ENCODE data around the gene PCDHAC2. TPM values are rescaled to one million over a fixed set of nuclear protein-coding genes. Genes with fewer than 3 reads are reported as not detected.

Gene PCDHAC2
- total and polyA plus RNA-seq, 2 donors (not counting 3 experiments of a cell fraction or from before 2014, with no cell fraction given) = 1.00 to 1.2 TPM

- TF ChIP-seq POLR2A (IDR thresholded peaks at IDR 0.05; ENCODE audit: low read depth, low read length) (no peak), FOS (IDR thresholded peaks at IDR 0.05; ENCODE audit: borderline replicate concordance, insufficient read depth, low read length) (no peak), MAX (IDR thresholded peaks at IDR 0.05; ENCODE audit: insufficient read depth, insufficient read length) (no peak), EZH2 (IDR thresholded peaks at IDR 0.05; ENCODE audit: borderline replicate concordance, low read depth, low read length, severe bottlenecking) (no peak), JUN (IDR thresholded peaks at IDR 0.05; ENCODE audit: borderline replicate concordance, insufficient read depth, insufficient read length, low read depth) (no peak), GATA2 (IDR thresholded peaks at IDR 0.05; ENCODE audit: insufficient read depth, insufficient read length, low read depth, low read length) (no peak), MYC (IDR thresholded peaks at IDR 0.05; ENCODE audit: low read depth, low read length) (no peak), CTCF (IDR thresholded peaks at IDR 0.05; ENCODE audit: extremely low read depth in 1 of 2, insufficient read depth in 1 of 2, low read depth in 1 of 2, low read length in 2 of 2) (no peak), POLR2AphosphoS5 (IDR thresholded peaks at IDR 0.05; ENCODE audit: insufficient read depth, low read depth, low read length) (no peak)
- no peak overlapping the region for H3K4me2 ChIP-seq (ENCODE audit: insufficient read depth, low read length)
- no peak for FAIRE-seq
- dilution Hi-C loops (cut with MboI; ENCODE audit: extremely low pct_ligation_motif_present, low sequenced_read_pairs) = no loop called here
- intact Hi-C loops (cut with micrococcal nuclease) = no loop called here
- CTCF ChIA-PET = no interaction called here
- H4K20me1 ChIP-seq (replicated peaks; ENCODE audit: control insufficient read depth, extremely low read depth, insufficient read depth, low read length) = no peaks in the 10 kb centered on the region
- H3K9me1 ChIP-seq (replicated peaks; ENCODE audit: control insufficient read depth, extremely low read depth, insufficient read depth, low read length) = no peaks in the 10 kb centered on the region
- POLR2A ChIA-PET = no interaction called here
- no peak overlapping the region for H3K4me3 ChIP-seq (replicated peaks in 1 of 3; ENCODE audit: insufficient read depth in 1 of 3, low read depth in 1 of 3, low read length in 3 of 3)
- H3K9ac ChIP-seq (replicated peaks; ENCODE audit: extremely low read depth, insufficient read depth, low read length) = no peak overlapping the region
- no TSS peak for BruUV-seq (replicated peaks)
- no peak overlapping the region for H2AFZ ChIP-seq (ENCODE audit: low read depth, low read length)
- peaks cover 2% of the 10 kb centered on the region for H3K4me1 ChIP-seq (ENCODE audit: control insufficient read depth, extremely low read depth, insufficient read depth, low read length)
- no peaks in the 10 kb centered on the region for H3K9me3 ChIP-seq (replicated peaks; ENCODE audit: control insufficient read depth, insufficient read depth, low read length)
- no peak for DNase-seq (ENCODE audit: low read depth, low spot score)
- no peak overlapping the region for H3K27ac ChIP-seq (ENCODE audit: insufficient read depth, low read depth, low read length)
- H3K36me3 ChIP-seq (ENCODE audit: control insufficient read depth in 2 of 2, extremely low read depth in 1 of 2, insufficient read depth in 2 of 2, low read length in 2 of 2) = no peaks in the 10 kb centered on the region
- H3K79me2 ChIP-seq (ENCODE audit: control insufficient read depth, insufficient read depth, low read length) = no peaks in the 10 kb centered on the region
- peaks cover 18 to 20% of the 10 kb centered on the region in 2 experiments for H3K27me3 ChIP-seq (ENCODE audit: control insufficient read depth in 2 of 2, insufficient read depth in 2 of 2, low read length in 2 of 2)
These were observed 42.7 kb upstream of the PCDHAC2 start for GRCh38 chr5:140923601-140924000.
